GM18858 (cell line): ENCODE data around the gene FAM177A1.
"Not testable (repeated sequence)": the region's sequence is repeated elsewhere in the genome, so short reads cannot be mapped to it uniquely, and the experiment has no call there.

Experiments
- ATAC-seq: cut with Tn5 transposase; IDR thresholded peaks from one replicate; pipeline ENCODE4 v1.9.1; 2021; ENCODE audit not compliant: unreplicated experiment

The FAM177A1 gene, protein sequence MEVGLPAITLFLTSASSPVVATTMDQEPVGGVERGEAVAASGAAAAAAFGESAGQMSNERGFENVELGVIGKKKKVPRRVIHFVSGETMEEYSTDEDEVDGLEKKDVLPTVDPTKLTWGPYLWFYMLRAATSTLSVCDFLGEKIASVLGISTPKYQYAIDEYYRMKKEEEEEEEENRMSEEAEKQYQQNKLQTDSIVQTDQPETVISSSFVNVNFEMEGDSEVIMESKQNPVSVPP

DNA sequence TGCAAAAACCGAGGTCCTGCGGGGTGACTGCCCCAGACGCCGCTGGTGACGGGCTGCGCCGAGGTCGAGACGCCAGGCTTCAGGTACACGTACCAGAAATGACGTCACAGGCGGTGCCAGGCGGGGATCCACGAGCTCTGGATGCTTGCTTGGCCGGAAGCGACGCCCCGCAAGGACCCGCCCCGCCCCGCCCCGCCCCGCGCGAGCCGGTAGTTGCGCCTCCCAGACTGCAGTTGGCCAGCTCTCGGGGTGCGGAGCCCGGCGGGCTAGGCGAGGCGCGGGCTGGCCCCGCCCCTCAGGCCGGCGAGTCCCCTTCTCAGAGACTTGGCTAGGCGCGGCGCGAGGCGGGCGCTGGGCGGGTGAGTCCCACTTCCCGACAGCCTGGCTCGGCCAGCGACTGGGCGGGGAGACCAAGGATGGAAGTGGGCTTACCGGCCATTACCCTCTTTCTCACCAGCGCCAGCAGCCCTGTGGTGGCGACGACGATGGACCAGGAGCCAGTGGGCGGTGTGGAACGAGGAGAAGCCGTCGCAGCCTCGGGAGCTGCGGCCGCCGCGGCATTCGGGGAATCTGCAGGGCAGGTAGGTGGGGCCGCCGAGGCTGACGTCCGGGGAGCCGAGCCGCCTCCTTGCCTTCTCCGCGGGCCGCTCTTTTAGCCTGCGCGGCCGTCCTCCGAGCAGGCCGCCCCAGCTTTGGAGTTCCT is at the start of gene FAM177A1:
Gene FAM177A1, plus strand, starts transcription at position 225 of the 703 bp plus-strand sequence. Its CDS starts 192 bp downstream, at position 417.
- ATAC-seq, result peak; percentile 86

GRCh38 chr14:34997762-34998161 is 48.3 kb upstream of the FAM177A1 start:
- ATAC-seq, result no peak

GRCh38 chr14:34999500-34999899 is 46.6 kb upstream of the FAM177A1 start:
- ATAC-seq, result no peak

DNA sequence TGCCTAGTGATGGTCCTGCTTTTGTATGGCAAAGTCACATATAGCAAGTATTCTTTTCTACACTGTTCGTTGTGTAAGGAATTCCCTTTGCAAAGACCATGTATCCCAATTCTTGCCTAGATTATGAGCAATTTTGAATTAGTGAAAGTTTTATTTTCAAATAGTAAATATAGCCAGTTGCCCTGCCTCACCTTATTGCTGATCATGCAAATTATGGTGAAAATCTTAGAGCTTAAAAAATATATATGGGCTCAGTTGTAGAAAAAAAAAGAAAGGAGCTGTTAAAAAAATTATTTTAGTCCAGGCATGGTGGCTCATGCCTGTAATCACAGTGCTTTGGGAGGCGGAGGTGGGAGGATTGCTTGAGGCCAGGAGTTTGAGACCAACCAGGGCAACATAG is 44.5 kb upstream of the FAM177A1 start:
- ATAC-seq, result no peak

DNA sequence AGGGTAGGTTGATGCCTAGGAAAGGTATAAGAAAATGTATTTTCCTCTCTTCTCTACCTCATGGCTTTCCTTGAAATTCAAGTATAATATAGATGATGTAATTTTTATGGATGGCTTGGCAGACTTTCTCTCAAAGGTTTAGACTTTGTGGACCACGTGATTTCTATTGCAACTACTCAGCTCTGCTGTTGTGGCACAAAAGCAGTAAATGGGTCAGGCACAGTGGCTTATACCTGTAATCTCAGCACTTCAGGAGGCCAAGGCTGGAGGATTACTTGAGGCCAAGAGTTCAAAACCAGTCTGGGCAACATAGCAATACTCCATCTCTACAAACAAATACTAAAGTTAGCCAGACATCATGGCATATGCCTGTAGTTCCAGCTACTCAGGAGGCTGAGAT is 41.2 kb upstream of the FAM177A1 start:
- ATAC-seq, result no peak

DNA sequence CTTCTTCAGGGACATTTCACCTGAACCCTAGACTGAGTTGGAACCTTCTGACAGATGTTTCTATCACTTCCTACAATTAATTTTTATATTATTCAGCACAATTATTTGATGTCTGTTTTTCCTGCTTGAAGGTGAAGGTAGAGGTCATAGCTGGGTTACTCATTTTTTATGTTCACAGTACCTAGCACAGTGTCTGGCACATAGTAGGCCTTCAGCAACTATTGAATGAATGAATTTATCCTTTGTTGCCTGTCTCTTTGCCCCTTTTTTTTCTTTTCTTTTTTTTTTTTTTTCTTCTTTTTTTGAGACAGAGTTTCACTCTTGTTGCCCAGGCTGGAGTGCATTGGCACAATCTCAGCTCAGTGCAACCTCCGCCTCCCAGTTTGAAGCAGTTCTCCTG is 29.5 kb upstream of the FAM177A1 start:
- no peak for ATAC-seq

- no peak for ATAC-seq
These were observed 25.4 kb upstream of the FAM177A1 start for GRCh38 chr14:35020713-35021112.

- ATAC-seq, result no peak
These were observed 17.6 kb upstream of the FAM177A1 start for GRCh38 chr14:35028435-35028834.

GRCh38 chr14:35032562-35032961 is 13.5 kb upstream of the FAM177A1 start:
- ATAC-seq, result no peak

DNA sequence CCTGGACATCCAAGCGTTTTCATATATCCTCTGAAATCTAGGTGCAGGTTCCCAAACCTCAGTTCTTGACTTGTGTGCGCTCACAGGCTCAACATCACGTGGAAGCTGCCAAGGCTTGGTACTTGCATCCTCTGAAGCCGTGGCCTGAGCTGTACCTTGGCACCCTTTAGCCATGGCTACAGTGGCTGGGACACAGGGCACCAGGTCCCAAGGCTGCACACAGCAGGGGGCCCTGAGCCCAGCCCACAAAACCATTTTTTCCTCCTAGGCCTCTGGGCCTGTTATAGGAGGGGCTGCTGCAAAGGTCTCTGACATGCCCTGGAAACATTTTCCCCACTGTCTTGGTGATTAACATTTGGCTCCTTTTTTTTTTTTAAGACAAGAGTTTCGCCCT is 11.6 kb upstream of the FAM177A1 start:
- no peak for ATAC-seq

- not testable (repeated sequence) for ATAC-seq
These were observed 11.0 kb upstream of the FAM177A1 start for GRCh38 chr14:35034944-35035554.

- ATAC-seq, result not testable (repeated sequence)
These were observed 7.8 kb upstream of the FAM177A1 start for GRCh38 chr14:35038312-35038711.

- ATAC-seq, result no peak
These were observed 3.4 kb upstream of the FAM177A1 start for GRCh38 chr14:35042632-35043031.

GRCh38 chr14:35043046-35043445 is 3.0 kb upstream of the FAM177A1 start:
- no peak for ATAC-seq

GRCh38 chr14:35044939-35045797 is 904 bp upstream of the FAM177A1 start:
- ATAC-seq, result no peak

- ATAC-seq, result no peak
These were observed 349 bp upstream of the FAM177A1 start for GRCh38 chr14:35045798-35046047.

- peak; percentile 16 for ATAC-seq
These were observed 872 bp downstream of the FAM177A1 start for GRCh38 chr14:35046751-35047536.

- ATAC-seq, result no peak
These were observed 2.0 kb downstream of the FAM177A1 start for GRCh38 chr14:35047976-35048513.

- no peak for ATAC-seq
These were observed 4.6 kb downstream of the FAM177A1 start for GRCh38 chr14:35050652-35051051.

DNA sequence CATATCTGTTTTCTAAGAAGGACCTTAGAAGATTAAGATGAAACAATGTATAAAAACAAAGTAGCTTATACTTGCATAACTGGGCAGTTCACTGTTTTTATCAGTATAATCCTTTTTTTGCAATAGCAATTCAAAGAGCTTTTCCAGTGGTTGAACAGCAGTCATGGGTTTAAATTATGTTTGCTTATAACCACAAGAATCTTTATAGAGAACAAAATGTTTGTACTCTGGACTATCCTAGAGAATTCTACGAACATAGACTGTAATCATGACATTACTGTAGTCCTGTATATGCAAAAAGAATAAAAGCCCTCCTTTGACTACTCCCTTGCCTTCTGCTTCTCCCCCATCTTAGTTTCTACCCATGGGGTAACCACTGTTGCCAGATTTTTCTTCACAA is 5.7 kb downstream of the FAM177A1 start:
- ATAC-seq, result no peak

DNA sequence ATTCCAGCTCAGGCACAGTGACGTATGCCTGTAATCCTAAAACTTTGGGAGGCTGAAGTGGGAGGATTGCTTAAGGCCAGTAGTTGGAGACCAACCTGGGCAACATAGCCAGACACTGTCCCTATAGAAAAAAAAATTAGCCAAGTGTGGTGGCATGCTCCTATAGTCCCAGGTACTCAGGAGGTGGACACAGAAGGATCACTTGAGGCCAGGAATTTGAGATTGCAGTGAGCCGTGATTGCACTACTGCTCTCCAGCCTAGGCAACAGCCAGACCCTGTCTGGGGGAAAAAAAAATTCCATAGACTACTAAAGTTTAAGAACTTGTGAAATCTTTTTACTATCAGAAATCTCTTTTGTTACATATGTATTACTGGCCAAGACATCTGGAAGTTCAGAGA is 6.6 kb downstream of the FAM177A1 start:
- no peak for ATAC-seq
